Neutrophil (primary cell): ENCODE data around the gene CCDC192.

Source experiments
- H3K27ac ChIP-seq: fragments of 200-600 bp; sonication (generic); 2 replicates; pipeline ENCODE4 v1.5.1; 2016; ENCODE audit warnings: mild to moderate bottlenecking, moderate library complexity
- H3K27me3 ChIP-seq: fragments of 200-600 bp; sonication (generic); 2 replicates; pipeline ENCODE4 v1.6.0; 2016; ENCODE audit warnings: mild to moderate bottlenecking
- H3K36me3 ChIP-seq: fragments of 200-600 bp; sonication (generic); 2 replicates; pipeline ENCODE4 v1.5.1; 2017
- H3K4me1 ChIP-seq, 2 experiments: fragments of 200-600 bp in 1 of 2; sonication (generic) in 1 of 2; 1 replicate in 1 of 2; 2 replicates in 1 of 2; pipeline versions ENCODE4 v1.5.1 to v1.6.1; 2013 to 2016; ENCODE audit warnings: low read depth in 1 of 2, low read length in 1 of 2, mild to moderate bottlenecking in 1 of 2, moderate library complexity in 1 of 2; ENCODE audit not compliant: control insufficient read depth in 1 of 2, insufficient read depth in 1 of 2
- H3K4me3 ChIP-seq, 2 experiments: fragments of 200-600 bp in 1 of 2; sonication (generic) in 1 of 2; 1 replicate in 1 of 2; 2 replicates in 1 of 2; pipeline ENCODE4 v1.5.1; 2013 to 2016; ENCODE audit warnings: low read depth in 1 of 2, low read length in 1 of 2, mild to moderate bottlenecking in 1 of 2, moderate library complexity in 1 of 2
- H3K9me3 ChIP-seq: fragments of 200-600 bp; sonication (generic); 2 replicates; pipeline ENCODE4 v1.5.1; 2016
- TF ChIP-seq, protein P1 (sequence below): fragments of 200-600 bp; sonication (generic); IDR thresholded peaks from 2 replicates; pipeline ENCODE4 v1.5.1; 2016; ENCODE audit warnings: antibody characterized with exemption

Gene CCDC192

DNA sequence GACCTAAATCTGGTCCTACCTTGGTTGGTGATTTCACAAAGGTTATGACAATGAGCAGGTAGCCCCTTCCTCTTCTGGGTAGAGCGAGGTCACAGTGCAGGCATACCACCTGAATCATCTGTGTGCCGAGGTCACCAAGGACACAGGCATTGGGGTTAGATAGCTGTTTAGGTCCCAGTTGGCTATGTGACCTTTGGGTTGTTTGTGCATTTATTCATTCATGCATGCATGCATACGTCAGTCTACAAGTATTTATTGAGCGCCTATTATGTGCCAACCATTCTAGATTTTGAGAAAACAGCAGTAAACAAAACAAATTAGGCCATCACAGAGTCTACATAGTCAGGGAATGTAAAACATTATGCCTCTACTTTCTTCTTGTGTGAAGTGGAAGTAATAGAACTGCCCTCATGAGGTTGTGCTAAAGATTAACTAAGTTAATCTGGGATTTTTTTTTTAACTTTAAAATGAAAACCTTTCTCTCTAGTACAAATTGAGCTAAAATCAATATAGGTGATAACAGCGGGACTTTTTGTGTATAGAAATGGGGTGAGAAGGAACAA lies 275.6 kb downstream of the CCDC192 start:
- no peaks in the 10 kb centered on the region for H3K9me3 ChIP-seq
- H3K4me1 ChIP-seq: no peaks in the 10 kb centered on the region
- H3K4me3 ChIP-seq: no peak overlapping the region
- H3K36me3 ChIP-seq: no peaks in the 10 kb centered on the region
- TF ChIP-seq, protein P1, sequence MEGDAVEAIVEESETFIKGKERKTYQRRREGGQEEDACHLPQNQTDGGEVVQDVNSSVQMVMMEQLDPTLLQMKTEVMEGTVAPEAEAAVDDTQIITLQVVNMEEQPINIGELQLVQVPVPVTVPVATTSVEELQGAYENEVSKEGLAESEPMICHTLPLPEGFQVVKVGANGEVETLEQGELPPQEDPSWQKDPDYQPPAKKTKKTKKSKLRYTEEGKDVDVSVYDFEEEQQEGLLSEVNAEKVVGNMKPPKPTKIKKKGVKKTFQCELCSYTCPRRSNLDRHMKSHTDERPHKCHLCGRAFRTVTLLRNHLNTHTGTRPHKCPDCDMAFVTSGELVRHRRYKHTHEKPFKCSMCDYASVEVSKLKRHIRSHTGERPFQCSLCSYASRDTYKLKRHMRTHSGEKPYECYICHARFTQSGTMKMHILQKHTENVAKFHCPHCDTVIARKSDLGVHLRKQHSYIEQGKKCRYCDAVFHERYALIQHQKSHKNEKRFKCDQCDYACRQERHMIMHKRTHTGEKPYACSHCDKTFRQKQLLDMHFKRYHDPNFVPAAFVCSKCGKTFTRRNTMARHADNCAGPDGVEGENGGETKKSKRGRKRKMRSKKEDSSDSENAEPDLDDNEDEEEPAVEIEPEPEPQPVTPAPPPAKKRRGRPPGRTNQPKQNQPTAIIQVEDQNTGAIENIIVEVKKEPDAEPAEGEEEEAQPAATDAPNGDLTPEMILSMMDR: no peak
- H3K27me3 ChIP-seq: no peaks in the 10 kb centered on the region
- no peak overlapping the region for H3K27ac ChIP-seq

DNA sequence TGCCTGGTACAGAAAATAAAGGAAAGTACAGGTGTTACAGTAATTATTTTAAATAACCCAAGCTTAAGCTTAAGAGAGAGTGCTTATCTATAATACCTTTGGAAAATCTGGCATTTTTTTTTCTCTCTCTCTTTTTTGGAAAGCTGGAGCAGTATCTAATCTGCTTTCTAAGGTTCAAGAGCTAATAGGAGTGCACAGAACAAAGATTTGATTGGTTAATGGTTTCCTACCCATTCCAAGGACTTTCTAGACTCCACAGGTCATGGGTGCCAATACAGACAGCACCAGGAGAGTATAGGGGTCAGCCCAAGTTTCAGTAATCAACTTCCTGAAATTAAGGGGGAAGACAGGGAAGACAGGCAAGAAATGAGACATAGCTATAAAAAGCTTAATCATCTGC lies 276.3 kb downstream of the CCDC192 start:
- no peak overlapping the region for H3K27ac ChIP-seq
- H3K9me3 ChIP-seq: no peaks in the 10 kb centered on the region
- H3K4me3 ChIP-seq: no peak overlapping the region
- H3K4me1 ChIP-seq: no peaks in the 10 kb centered on the region
- no peaks in the 10 kb centered on the region for H3K36me3 ChIP-seq
- TF ChIP-seq, protein P1: no peak
- no peaks in the 10 kb centered on the region for H3K27me3 ChIP-seq

DNA sequence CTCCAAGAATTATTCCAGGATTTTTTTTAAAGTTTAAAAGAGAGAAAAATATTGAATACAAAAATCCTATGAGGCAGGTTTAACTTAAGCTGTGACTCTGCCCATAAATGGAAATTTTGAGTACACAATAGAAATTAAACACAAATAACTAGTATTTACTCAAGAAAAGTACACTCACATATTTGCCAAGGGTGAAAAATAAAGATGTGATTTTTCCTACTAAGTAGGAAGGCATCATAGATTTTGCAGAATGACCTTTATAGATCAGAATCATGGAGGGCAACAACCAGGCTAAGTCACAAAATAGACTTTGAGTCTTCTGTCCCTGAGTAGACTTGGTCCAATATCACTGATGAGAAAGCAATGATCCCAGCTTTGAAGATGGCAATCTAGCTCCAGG lies 277.7 kb downstream of the CCDC192 start:
- no peak overlapping the region for H3K27ac ChIP-seq
- no peaks in the 10 kb centered on the region for H3K36me3 ChIP-seq
- TF ChIP-seq, protein P1: no peak
- H3K4me3 ChIP-seq: no peak overlapping the region
- no peaks in the 10 kb centered on the region for H3K4me1 ChIP-seq
- H3K9me3 ChIP-seq: no peaks in the 10 kb centered on the region
- no peaks in the 10 kb centered on the region for H3K27me3 ChIP-seq

DNA sequence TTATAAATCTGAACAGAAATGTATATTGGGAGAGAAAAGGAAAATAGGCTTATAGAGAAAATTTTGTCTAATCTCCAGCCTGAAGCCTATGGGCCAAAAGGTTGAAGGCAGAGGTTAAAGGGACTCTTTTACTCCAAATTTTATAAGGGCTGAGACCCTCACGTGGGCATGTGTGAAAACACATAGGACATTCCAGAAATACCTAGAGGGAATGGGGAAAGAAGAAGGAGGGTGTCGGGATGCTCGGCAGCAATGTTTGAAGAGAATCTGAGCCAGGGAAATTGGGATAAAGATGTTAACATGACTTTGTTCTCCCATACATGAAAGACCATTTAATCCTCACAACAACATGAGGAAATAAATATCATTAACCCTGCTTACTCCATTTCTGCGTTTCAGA lies 278.3 kb downstream of the CCDC192 start:
- H3K27me3 ChIP-seq: no peaks in the 10 kb centered on the region
- H3K36me3 ChIP-seq: no peaks in the 10 kb centered on the region
- TF ChIP-seq, protein P1: no peak
- no peak overlapping the region for H3K4me3 ChIP-seq
- H3K9me3 ChIP-seq: no peaks in the 10 kb centered on the region
- H3K27ac ChIP-seq: no peak overlapping the region
- H3K4me1 ChIP-seq: no peaks in the 10 kb centered on the region

DNA sequence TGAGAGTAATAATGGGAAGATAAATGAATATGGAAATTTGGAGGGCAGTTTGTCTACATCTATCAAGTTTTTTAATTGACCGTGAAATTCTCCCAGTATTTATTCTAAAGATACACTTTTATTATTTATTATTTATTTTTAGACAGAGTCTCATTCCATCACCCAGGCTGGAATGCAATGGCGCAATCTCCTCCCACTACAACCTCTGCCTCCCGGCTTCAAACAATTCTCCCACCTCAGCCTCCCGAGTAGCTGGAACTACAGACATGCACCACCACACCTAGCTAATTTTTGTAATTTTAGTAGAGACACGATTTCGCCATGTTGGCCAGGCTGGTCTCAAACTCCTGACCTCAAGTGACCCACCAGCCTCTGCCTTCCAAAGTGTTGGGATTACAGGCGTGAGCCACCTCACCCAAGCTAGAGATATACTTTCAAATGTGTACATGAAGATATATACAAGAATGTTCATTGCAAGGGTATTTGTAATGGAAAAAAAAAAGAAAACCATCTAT lies 282.7 kb downstream of the CCDC192 start:
- H3K4me1 ChIP-seq: no peaks in the 10 kb centered on the region
- H3K27ac ChIP-seq: no peak overlapping the region
- no peaks in the 10 kb centered on the region for H3K36me3 ChIP-seq
- no peaks in the 10 kb centered on the region for H3K27me3 ChIP-seq
- H3K4me3 ChIP-seq: no peak overlapping the region
- TF ChIP-seq, protein P1: no peak
- H3K9me3 ChIP-seq: no peaks in the 10 kb centered on the region
